T-cell (primary cell): ENCODE results near the gene CPNE5. TPM values are rescaled to one million over a fixed set of nuclear protein-coding genes. Genes with fewer than 3 reads are reported as not detected.
A peak's percentile ranks its signal among the peaks of the same experiment; 100 is the strongest.

Experiments used
- ATAC-seq, 4 experiments: fragments of 200-7000 bp in 3 of 4; fragments of 150-1000 bp in 1 of 4; cut with Tn5 transposase; replicated peaks in 1 of 4; 1 replicate in 3 of 4; 2 replicates in 1 of 4; pipeline ENCODE4 v1.10.0; 2021; ENCODE audit warnings: moderate library complexity in 3 of 4, mild to moderate bottlenecking in 2 of 4, moderate number of reproducible peaks in 1 of 4
- CTCF ChIA-PET, 2 donors: fragments of 300-600 bp; sonication (Branson Sonifier 250); formaldehyde crosslinking; loops; one replicate each; lab custom pipeline; 2022; ENCODE audit warnings: antibody characterized with exemption in 2 of 2; lab: Charles Lee
- POLR2A ChIA-PET, 2 donors: fragments of 300-600 bp; sonication (Branson Sonifier 250); formaldehyde crosslinking; loops; one replicate each; lab custom pipeline; 2022; ENCODE audit warnings: antibody characterized with exemption in 2 of 2; lab: Charles Lee
- DNase-seq, 35 experiments: peaks; one replicate each; pipeline versions ENCODE4 v3.0.0 to v3.0.0-alpha.2; 2013 to 2023
- H3K27ac ChIP-seq: one replicate; pipeline ENCODE4 v1.5.1; 2013; ENCODE audit warnings: low read length
- H3K27me3 ChIP-seq, 2 experiments: replicated peaks in 1 of 2; 1 replicate in 1 of 2; 2 replicates in 1 of 2; pipeline versions ENCODE4 v1.6.1 to v1.7.0; 2013; ENCODE audit warnings: low read length in 1 of 2, mixed read lengths in 1 of 2; ENCODE audit not compliant: control insufficient read depth in 2 of 2, insufficient read depth in 2 of 2; ENCODE audit errors: extremely low read depth in 1 of 2
- H3K36me3 ChIP-seq, 2 donors: 1 replicate in 1 of 2; 2 replicates in 1 of 2; pipeline versions ENCODE4 v1.6.1 to v1.7.0; 2013; ENCODE audit warnings: low read length in 1 of 2; ENCODE audit not compliant: control insufficient read depth in 2 of 2, insufficient read depth in 1 of 2; ENCODE audit errors: extremely low read depth in 1 of 2
- H3K4me1 ChIP-seq, 2 experiments: 1 replicate in 1 of 2; 2 replicates in 1 of 2; pipeline versions ENCODE4 v1.6.1 to v1.7.0; 2013; ENCODE audit warnings: low read length in 2 of 2, mixed read lengths in 1 of 2; ENCODE audit not compliant: insufficient read depth in 2 of 2, control insufficient read depth in 1 of 2; ENCODE audit errors: extremely low read depth in 1 of 2
- H3K4me3 ChIP-seq, 2 donors: 1 replicate in 1 of 2; 2 replicates in 1 of 2; pipeline versions ENCODE4 v1.5.1 to v1.7.0; 2013; ENCODE audit warnings: mild to moderate bottlenecking in 2 of 2, low read length in 1 of 2, moderate library complexity in 1 of 2; ENCODE audit not compliant: control insufficient read depth in 1 of 2; ENCODE audit errors: extremely low read depth in 1 of 2
- H3K9me3 ChIP-seq: 2 replicates; pipeline ENCODE4 v1.7.0; 2013
- H3K27ac Mint-ChIP-seq, 2 donors: one replicate each; pipeline ENCODE4 v1.8.0; 2020 to 2021; ENCODE audit warnings: mild to moderate bottlenecking in 2 of 2, mixed read lengths in 2 of 2
- H3K27me3 Mint-ChIP-seq, 2 donors: one replicate each; pipeline ENCODE4 v1.8.0; 2021 to 2022; ENCODE audit warnings: mixed read lengths in 2 of 2
- H3K36me3 Mint-ChIP-seq: one replicate; pipeline ENCODE4 v1.8.0; 2021; ENCODE audit warnings: mixed read lengths
- H3K4me1 Mint-ChIP-seq, 3 donors: one replicate each; pipeline ENCODE4 v1.8.0; 2020 to 2022; ENCODE audit warnings: mixed read lengths in 3 of 3, mild to moderate bottlenecking in 1 of 3
- H3K4me3 Mint-ChIP-seq, 3 donors: one replicate each; pipeline ENCODE4 v1.8.0; 2020 to 2022; ENCODE audit warnings: mild to moderate bottlenecking in 3 of 3, mixed read lengths in 3 of 3, moderate library complexity in 3 of 3
- H3K9me3 Mint-ChIP-seq, 3 donors: one replicate each; pipeline ENCODE4 v1.8.0; 2020 to 2022; ENCODE audit warnings: mixed read lengths in 3 of 3
- WGBS: methylation state at CpG from one replicate; pipeline ENCODE4 v1.1.5; 2013; ENCODE audit warnings: missing lambda C conversion rate; ENCODE audit not compliant: insufficient coverage; 5-methylcytosine and 5-hydroxymethylcytosine counted together
- total RNA-seq, 35 experiments: library from RNA in 6 of 35; stranded (reverse) in 6 of 35; fragments of 120-200 nt in 1 of 35; gene quantifications; one replicate each; pipeline versions ENCODE4 v1.2.1 to v1.2.4 and lab custom pipeline; 2013 to 2026

The CPNE5 gene
- total RNA-seq, 5 donors from 2014 or later (not counting 1 experiment from before 2014, with no cell fraction given): 0.73 to 1.8 (median 1.1) TPM

DNA sequence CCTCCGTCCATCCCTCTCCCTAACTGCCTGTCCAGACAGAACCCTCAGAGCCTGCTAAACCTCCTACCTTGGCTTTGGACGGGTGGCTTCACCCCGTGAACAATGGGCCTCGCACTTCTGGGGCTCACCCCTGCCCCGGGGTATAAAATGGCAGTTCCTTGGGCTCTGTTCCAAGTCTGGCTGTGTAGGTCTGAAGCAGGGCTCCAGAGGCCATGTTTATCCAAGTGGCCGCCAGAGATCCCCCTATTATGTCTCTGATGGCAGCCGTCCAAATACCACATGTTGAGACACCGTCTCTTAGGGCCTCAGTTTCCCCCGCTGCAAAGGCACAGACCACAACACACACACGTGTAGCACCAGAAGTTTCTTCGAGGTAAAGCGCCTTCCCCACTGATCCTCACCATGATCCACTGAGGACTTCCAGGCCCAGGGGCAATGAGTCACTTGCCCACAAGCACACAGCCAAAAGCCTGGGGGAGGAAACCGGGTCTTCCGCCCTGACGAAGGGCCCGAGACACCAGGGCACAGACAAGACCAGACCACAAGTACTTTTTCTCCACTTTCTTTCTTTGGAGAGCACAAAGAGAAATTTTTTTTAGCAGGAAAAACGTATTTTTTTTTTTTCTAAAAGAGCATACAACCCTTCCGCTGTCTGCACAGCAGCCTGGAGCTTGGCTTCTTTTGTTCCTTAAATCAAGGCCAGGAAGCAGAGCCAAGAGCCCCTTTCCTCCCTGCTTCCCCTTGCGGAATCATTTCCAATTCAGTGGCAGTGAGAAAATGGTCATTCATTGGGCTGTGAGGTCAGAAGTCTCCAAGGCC, 11.8 kb downstream of the CPNE5 start:
- ChIA-PET CTCF (interaction anchor here in 1 of 2 donors (0.6 to 0.7 kb wide), 4 partner anchors 10 to 1177 kb away, joined by 3 to 7 read pairs (median 6); no protein-coding TSS in a partner anchor), POLR2A (no interaction called here)
- no peak overlapping the region for H3K27ac Mint-ChIP-seq
- Histone ChIP-seq H3K27ac (no peak overlapping the region), H3K4me3 (no peak overlapping the region), H3K4me1 (no peaks in the 10 kb centered on the region), H3K9me3 (no peaks in the 10 kb centered on the region), H3K27me3 (peaks cover 0 to 21% of the 10 kb centered on the region in 2 experiments), H3K36me3 (no peaks in the 10 kb centered on the region)
- ATAC-seq (peak; percentile 34 to 76 (median 49)), DNase-seq (peak in 2 of 35 experiments; percentile 12 to 25)
- H3K27me3 Mint-ChIP-seq: peaks cover 5 to 11% of the 10 kb centered on the region in 2 donors
- H3K36me3 Mint-ChIP-seq: no peaks in the 10 kb centered on the region
- H3K4me1 Mint-ChIP-seq: peaks cover 3 to 8% (median 7%) of the 10 kb centered on the region in 3 donors
- H3K9me3 Mint-ChIP-seq: no peaks in the 10 kb centered on the region
- WGBS: 40% methylated on average over 12 of the region's 19 CpGs
- no peak overlapping the region for H3K4me3 Mint-ChIP-seq

DNA sequence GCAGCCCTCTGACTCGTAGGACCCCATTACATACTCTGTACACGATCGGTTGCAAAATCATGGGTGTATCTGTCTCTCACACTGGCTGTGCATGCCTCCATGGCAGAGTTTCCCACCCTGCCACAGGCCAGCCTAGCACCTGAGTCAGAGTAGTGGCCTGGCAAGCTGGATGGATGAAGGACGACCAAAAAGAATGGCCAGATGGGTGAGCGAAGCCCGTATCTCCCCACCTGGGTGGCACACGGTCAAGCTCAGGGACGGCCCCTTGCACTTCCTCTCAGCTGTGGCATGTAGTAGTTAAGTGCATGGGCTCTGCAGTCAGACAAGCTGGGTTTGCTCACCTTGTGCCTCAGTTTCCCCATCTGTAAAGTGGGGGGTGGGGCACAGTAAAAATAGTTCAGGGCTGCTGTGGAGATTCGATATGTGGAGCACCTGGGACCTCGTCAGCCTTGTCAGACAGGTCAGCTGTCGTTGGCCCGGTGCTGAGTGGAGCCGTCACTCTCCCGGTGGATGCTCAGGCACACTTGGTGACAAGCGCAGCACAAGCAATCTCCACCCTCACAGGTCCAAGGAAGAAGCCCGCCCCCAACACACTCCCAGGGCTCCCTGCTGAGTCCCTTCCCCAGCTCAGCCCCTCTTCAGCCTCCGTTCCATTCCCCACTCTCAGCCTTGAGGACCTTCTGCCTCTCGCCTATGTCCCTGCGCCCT, 12.6 kb downstream of the CPNE5 start:
- no peak overlapping the region for H3K4me3 Mint-ChIP-seq
- CTCF ChIA-PET: no interaction called here
- POLR2A ChIA-PET: no interaction called here
- Histone ChIP-seq H3K27ac (no peak overlapping the region), H3K36me3 (no peaks in the 10 kb centered on the region), H3K4me1 (no peaks in the 10 kb centered on the region), H3K9me3 (no peaks in the 10 kb centered on the region), H3K4me3 (no peak overlapping the region), H3K27me3 (peaks cover 0 to 24% of the 10 kb centered on the region in 2 experiments)
- H3K27ac Mint-ChIP-seq: no peak overlapping the region
- no peaks in the 10 kb centered on the region for H3K9me3 Mint-ChIP-seq
- DNase-seq (no peak), ATAC-seq (no peak)
- peaks cover 5 to 11% of the 10 kb centered on the region in 2 donors for H3K27me3 Mint-ChIP-seq
- no peaks in the 10 kb centered on the region for H3K36me3 Mint-ChIP-seq
- H3K4me1 Mint-ChIP-seq: peaks cover 3 to 8% (median 7%) of the 10 kb centered on the region in 3 donors
- WGBS: 88% methylated on average over 15 of the region's 19 CpGs

DNA sequence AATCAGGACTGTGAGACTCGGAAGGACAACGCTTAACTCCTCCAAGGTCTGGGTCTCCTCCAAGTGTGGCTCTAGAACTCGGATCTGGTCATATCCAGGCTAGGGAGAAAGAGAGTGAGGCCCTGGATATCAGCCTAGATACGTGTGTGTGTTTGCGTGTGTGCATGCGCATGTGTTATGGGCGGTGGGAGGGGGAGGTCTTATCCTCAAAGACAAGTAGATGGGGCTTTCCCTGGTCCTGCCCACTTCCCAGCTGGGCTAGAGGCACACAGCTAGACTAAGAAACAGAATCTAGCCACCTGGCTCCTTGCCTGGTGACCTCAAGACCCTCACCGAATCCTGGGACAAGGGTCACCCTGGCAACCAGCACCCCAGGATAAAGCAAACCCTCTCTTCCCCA, 13.2 kb downstream of the CPNE5 start:
- H3K27me3 ChIP-seq: peaks cover 0 to 24% of the 10 kb centered on the region in 2 experiments
- WGBS: 81% methylated on average over 6 of the region's 8 CpGs
- no peaks in the 10 kb centered on the region for H3K9me3 ChIP-seq
- no peak overlapping the region for H3K4me3 ChIP-seq
- Mint-ChIP-seq H3K36me3 (no peaks in the 10 kb centered on the region), H3K4me1 (peaks cover 3 to 8% (median 7%) of the 10 kb centered on the region in 3 donors), H3K27ac (no peak overlapping the region), H3K9me3 (no peaks in the 10 kb centered on the region), H3K27me3 (peaks cover 5 to 11% of the 10 kb centered on the region in 2 donors), H3K4me3 (no peak overlapping the region)
- CTCF ChIA-PET: interaction anchor here in 1 of 2 donors (0.6 kb wide), 1 partner anchor 66 kb away, joined by 3 read pairs; no protein-coding TSS in a partner anchor
- no peak for DNase-seq
- no peak for ATAC-seq
- H3K27ac ChIP-seq: no peak overlapping the region
- POLR2A ChIA-PET: no interaction called here
- H3K4me1 ChIP-seq: no peaks in the 10 kb centered on the region
- no peaks in the 10 kb centered on the region for H3K36me3 ChIP-seq

DNA sequence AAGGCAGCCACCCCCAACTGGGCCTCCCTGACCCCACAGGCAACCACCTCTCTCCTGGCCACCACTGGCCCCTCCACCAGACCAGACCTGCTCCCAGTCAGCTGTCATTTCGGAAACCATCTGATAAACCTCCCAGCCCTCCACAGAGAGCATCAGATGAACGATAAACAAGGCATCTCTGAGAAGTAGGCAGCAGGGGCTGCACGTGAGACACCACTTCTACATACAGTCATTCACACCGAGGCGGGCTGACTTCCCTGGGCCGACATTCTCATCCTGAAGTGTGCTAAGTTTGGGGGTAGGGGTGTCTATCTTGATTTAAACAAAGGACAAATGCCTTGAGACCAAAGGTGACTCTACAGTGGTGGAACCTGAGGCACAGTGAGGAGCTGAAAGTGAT, 13.8 kb downstream of the CPNE5 start:
- Histone ChIP-seq H3K9me3 (no peaks in the 10 kb centered on the region), H3K36me3 (no peaks in the 10 kb centered on the region), H3K27ac (no peak overlapping the region), H3K4me1 (no peaks in the 10 kb centered on the region), H3K4me3 (no peak overlapping the region), H3K27me3 (peaks cover 0 to 24% of the 10 kb centered on the region in 2 experiments)
- peaks cover 3 to 8% (median 7%) of the 10 kb centered on the region in 3 donors for H3K4me1 Mint-ChIP-seq
- peaks cover 5 to 11% of the 10 kb centered on the region in 2 donors for H3K27me3 Mint-ChIP-seq
- no CpG with 5 or more reads among the region's 6 CpGs for whole genome bisulfite sequencing
- ChIA-PET CTCF (no interaction called here), POLR2A (no interaction called here)
- ATAC-seq (no peak), DNase-seq (no peak)
- no peaks in the 10 kb centered on the region for H3K36me3 Mint-ChIP-seq
- H3K9me3 Mint-ChIP-seq: no peaks in the 10 kb centered on the region
- H3K4me3 Mint-ChIP-seq: no peak overlapping the region
- H3K27ac Mint-ChIP-seq: no peak overlapping the region

DNA sequence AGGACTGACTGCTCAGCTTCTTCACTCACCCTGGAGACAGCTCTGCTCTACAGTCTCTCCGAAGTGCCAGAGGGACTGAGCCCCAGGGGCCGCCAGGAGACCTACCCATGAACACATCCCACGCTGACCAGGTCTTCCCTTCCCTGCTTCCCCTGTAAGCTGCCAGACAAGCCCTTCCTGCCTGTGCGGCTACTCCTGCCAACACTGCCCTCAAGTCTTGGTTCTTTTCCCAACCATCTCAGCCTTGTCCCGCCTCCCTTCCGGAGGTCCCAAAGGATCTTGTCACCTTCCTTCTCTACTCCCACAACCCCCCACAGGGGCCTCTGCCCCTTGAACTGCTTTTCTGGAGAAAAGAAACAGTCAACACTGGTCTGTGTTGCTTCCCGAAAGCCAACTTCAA, 15.0 kb downstream of the CPNE5 start:
- H3K27ac Mint-ChIP-seq: no peak overlapping the region

DNA sequence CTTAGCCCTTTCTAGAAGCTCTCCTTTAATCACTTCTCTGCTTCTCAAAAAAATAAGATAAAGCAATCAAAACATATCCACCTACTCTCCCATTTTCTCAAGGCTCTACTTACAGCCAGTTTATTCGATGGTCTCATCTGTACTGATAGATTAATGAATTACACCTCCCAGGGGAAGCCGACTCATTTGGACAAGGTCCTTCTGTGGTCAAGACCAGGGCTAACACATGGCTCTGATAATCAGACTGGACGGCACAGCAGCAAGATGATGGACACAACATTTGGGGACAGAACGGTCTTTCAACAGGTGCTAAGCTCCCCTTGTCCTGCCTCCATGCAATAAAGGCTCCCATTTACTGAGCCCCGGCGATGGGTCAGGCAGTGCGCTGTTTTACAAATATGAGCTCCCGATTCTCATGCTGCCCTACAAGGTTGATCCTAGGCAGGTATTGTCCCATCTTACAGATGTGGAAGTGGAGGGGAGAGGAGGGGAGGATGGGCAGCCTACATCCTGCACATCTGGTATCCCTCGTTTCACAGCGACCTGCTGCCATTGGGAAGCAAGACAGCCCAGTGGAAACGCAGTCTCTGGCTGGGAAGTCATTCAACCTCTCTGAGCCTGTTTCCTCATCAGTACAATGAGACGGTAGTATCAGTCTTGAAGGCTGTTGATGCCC, 15.7 kb downstream of the CPNE5 start:
- Histone ChIP-seq H3K36me3 (no peaks in the 10 kb centered on the region), H3K4me3 (no peak overlapping the region), H3K9me3 (no peaks in the 10 kb centered on the region), H3K27ac (no peak overlapping the region), H3K27me3 (peaks cover 0 to 24% of the 10 kb centered on the region in 2 experiments), H3K4me1 (no peaks in the 10 kb centered on the region)
- Mint-ChIP-seq H3K9me3 (no peaks in the 10 kb centered on the region), H3K27ac (no peak overlapping the region), H3K36me3 (no peaks in the 10 kb centered on the region), H3K4me3 (no peak overlapping the region), H3K27me3 (peaks cover 5 to 11% of the 10 kb centered on the region in 2 donors), H3K4me1 (peaks cover 3 to 8% (median 7%) of the 10 kb centered on the region in 3 donors)
- ChIA-PET POLR2A (no interaction called here), CTCF (no interaction called here)
- WGBS: 95% methylated on average over 10 of the region's 12 CpGs
- DNase-seq: no peak
- no peak for ATAC-seq

More for the DNA sequence above, 15.0 kb downstream of the CPNE5 start:
- Mint-ChIP-seq H3K9me3 (no peaks in the 10 kb centered on the region), H3K4me1 (peaks cover 3 to 8% (median 7%) of the 10 kb centered on the region in 3 donors), H3K27me3 (peaks cover 5 to 11% of the 10 kb centered on the region in 2 donors), H3K36me3 (no peaks in the 10 kb centered on the region), H3K4me3 (no peak overlapping the region)
- WGBS: 91% methylated on average over 7 of the region's 7 CpGs
- DNase-seq (no peak), ATAC-seq (no peak)
- H3K36me3 ChIP-seq: no peaks in the 10 kb centered on the region
- no peak overlapping the region for H3K4me3 ChIP-seq
- H3K27ac ChIP-seq: no peak overlapping the region
- peaks cover 0 to 24% of the 10 kb centered on the region in 2 experiments for H3K27me3 ChIP-seq
- H3K9me3 ChIP-seq: no peaks in the 10 kb centered on the region
- ChIA-PET CTCF (no interaction called here), POLR2A (no interaction called here)
- H3K4me1 ChIP-seq: no peaks in the 10 kb centered on the region
